Tibial artery (tissue), 4 donors: ENCODE results near the gene ANKS1A.

Experiments used
- DNase-seq, 2 donors: peaks; one replicate each; pipeline ENCODE4 v3.0.0-alpha.2; 2019
- H3K27ac ChIP-seq, 2 donors: fragments of 200-600 bp; sonication (generic) in 1 of 2; 1 replicate in 1 of 2; 2 replicates in 1 of 2; pipeline ENCODE4 v1.5.1; 2018 to 2019; ENCODE audit warnings: mild to moderate bottlenecking in 1 of 2
- H3K27me3 ChIP-seq, 2 donors: fragments of 200-600 bp; sonication (generic) in 1 of 2; one replicate each; pipeline versions ENCODE4 v1.5.1 to v1.6.0; 2016 to 2019
- H3K36me3 ChIP-seq, 3 donors: fragments of 200-600 bp; sonication (generic) in 2 of 3; one replicate each; pipeline ENCODE4 v1.5.1; 2016 to 2019; ENCODE audit warnings: mild to moderate bottlenecking in 2 of 3
- H3K4me1 ChIP-seq, 4 donors: fragments of 200-600 bp; sonication (generic) in 2 of 4; 1 replicate in 3 of 4; 2 replicates in 1 of 4; pipeline ENCODE4 v1.5.1; 2016 to 2019
- H3K4me3 ChIP-seq, 2 donors: fragments of 200-600 bp; sonication (generic) in 1 of 2; 1 replicate in 1 of 2; 2 replicates in 1 of 2; pipeline ENCODE4 v1.5.1; 2018 to 2019; ENCODE audit warnings: mild to moderate bottlenecking in 2 of 2
- H3K9me3 ChIP-seq, 3 donors: fragments of 200-600 bp; sonication (generic) in 1 of 3; one replicate each; pipeline ENCODE4 v1.5.1; 2016 to 2019
- intact Hi-C: fragments of 100-400 bp; cut with DNase I; formaldehyde crosslinking; loops from one replicate; pipeline ENCODE4 v1.15.0; 2023; ENCODE audit warnings: low total_unique reads
- TF ChIP-seq, protein P1 (sequence below), 2 experiments: fragments of 200-600 bp in 1 of 2; fragments of 450-650 bp in 1 of 2; IDR thresholded peaks; one replicate each; pipeline ENCODE4 v1.5.1; 2017 to 2019; ENCODE audit warnings: antibody characterized with exemption in 2 of 2, mild to moderate bottlenecking in 1 of 2, moderate library complexity in 1 of 2

The ANKS1A gene

DNA sequence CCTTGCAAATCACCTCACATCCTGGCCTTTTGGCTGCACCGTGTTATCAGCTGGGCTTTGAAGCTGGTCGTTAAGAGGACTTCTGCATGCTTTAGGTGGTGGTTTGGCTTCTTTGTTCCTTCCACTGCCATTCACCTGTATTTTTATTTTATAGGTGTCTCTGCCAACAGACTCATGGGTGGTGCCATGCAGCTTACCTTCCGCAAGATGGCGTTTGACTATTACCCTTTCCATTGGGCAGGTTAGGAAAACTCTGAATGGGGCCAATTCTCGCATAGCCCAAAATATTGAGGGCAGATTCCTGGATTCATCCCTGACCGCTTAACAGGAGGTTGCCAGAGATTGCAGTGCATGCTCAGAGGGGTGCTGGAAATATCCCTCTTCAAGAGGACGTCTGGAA lies 33.6 kb upstream of the ANKS1A start:
- Histone ChIP-seq H3K4me3 (no peak overlapping the region), H3K4me1 (no peaks in the 10 kb centered on the region), H3K27ac (no peak overlapping the region), H3K27me3 (no peaks in the 10 kb centered on the region), H3K36me3 (peaks cover 41 to 77% (median 58%) of the 10 kb centered on the region in 3 donors), H3K9me3 (no peaks in the 10 kb centered on the region)
- no peak for DNase-seq
- intact Hi-C loops: no loop called here
- TF ChIP-seq, protein P1, sequence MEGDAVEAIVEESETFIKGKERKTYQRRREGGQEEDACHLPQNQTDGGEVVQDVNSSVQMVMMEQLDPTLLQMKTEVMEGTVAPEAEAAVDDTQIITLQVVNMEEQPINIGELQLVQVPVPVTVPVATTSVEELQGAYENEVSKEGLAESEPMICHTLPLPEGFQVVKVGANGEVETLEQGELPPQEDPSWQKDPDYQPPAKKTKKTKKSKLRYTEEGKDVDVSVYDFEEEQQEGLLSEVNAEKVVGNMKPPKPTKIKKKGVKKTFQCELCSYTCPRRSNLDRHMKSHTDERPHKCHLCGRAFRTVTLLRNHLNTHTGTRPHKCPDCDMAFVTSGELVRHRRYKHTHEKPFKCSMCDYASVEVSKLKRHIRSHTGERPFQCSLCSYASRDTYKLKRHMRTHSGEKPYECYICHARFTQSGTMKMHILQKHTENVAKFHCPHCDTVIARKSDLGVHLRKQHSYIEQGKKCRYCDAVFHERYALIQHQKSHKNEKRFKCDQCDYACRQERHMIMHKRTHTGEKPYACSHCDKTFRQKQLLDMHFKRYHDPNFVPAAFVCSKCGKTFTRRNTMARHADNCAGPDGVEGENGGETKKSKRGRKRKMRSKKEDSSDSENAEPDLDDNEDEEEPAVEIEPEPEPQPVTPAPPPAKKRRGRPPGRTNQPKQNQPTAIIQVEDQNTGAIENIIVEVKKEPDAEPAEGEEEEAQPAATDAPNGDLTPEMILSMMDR (IDR thresholded peaks at IDR 0.05): no peak

DNA sequence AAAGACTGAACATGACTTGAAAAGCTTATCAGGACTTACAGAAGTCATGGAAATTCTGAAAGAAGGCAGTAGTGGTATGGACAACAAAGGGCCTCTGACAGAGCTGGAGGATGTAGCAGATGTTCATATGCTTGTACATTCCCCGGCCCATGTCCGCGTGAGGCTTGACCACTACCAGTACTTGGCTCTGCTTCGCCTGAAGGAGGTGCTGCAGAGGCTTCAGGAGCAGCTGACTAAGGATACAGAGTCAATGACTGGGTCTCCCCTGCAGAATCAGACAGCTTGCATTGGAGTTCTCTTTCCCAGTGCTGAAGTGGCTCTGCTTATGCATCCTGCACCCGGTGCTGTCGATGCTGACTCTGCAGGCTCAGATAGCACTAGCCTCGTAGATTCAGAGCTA lies 30.4 kb upstream of the ANKS1A start:
- Histone ChIP-seq H3K9me3 (no peaks in the 10 kb centered on the region), H3K27ac (no peak overlapping the region), H3K4me1 (no peaks in the 10 kb centered on the region), H3K4me3 (no peak overlapping the region), H3K36me3 (peaks cover 46 to 66% (median 54%) of the 10 kb centered on the region in 3 donors), H3K27me3 (no peaks in the 10 kb centered on the region)
- TF ChIP-seq, protein P1 (IDR thresholded peaks at IDR 0.05): no peak
- no peak for DNase-seq
- intact Hi-C loops: no loop called here

DNA sequence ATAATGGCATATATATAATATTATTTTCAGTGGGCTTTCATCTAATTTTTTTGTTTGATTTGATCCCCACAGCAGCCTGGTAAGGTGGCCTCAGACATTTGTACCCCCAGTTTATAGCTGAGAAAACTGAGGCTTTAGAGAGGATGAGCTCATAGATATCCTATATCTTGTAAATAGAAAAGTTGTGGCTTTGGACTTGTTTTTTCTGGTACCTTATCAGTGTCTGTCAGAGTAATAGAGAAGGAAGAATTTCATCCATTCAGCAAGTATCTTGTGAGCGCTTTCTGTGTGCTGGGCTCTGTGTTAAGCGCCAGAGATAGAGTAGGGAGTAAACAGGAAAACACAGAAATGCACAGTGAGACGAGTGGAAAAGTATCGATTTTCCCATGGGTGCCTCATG lies 29.1 kb upstream of the ANKS1A start:
- TF ChIP-seq, protein P1 (IDR thresholded peaks at IDR 0.05): no peak
- Histone ChIP-seq H3K9me3 (no peaks in the 10 kb centered on the region), H3K36me3 (peaks cover 46 to 77% (median 59%) of the 10 kb centered on the region in 3 donors), H3K4me1 (no peaks in the 10 kb centered on the region), H3K27ac (no peak overlapping the region), H3K27me3 (no peaks in the 10 kb centered on the region), H3K4me3 (no peak overlapping the region)
- DNase-seq: no peak
- intact Hi-C loops: no loop called here

DNA sequence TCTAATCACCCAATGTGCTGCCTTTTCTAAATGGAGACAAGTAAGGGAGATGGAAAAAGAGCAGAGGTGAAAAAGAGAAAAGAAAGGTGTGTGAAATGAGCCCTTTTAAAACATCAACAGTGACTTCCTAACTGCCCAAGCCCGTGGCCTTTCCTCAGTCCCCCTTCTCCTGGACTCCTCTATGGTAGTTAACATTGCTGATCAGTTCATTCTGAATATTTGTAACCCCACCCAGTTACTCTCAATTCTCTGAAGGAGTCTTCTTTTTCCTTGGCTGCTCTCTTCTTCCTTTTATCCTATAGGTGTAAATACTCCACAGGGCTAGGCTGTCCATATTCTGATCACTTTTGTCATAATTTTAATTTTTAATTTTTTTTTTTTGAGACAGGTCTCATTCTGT lies 28.3 kb upstream of the ANKS1A start:
- H3K4me3 ChIP-seq: no peak overlapping the region
- H3K36me3 ChIP-seq: peaks cover 41 to 77% (median 64%) of the 10 kb centered on the region in 3 donors
- intact Hi-C loops: no loop called here
- no peak for DNase-seq
- no peak overlapping the region for H3K27ac ChIP-seq
- H3K9me3 ChIP-seq: no peaks in the 10 kb centered on the region
- TF ChIP-seq, protein P1 (IDR thresholded peaks at IDR 0.05): no peak
- H3K4me1 ChIP-seq: no peaks in the 10 kb centered on the region
- no peaks in the 10 kb centered on the region for H3K27me3 ChIP-seq

DNA sequence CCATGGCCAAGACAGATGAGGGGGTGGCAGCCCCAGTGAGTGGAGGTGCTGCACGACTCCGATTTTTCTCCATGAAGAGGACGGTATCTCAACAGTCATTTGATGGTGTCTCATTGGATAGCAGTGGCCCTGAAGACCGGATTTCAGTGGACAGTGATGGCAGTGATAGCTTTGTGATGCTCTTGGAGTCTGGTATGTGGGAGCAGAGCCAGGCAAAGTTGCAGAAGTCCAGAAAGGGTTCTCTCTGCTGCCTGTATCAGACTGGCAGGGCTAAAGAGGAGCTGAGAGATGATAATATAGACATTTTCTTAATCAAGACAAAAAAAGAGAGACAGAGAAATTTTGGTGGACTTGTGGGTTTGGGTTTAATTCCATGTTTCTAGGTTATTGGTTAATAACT lies 25.0 kb upstream of the ANKS1A start:
- no peak for DNase-seq
- TF ChIP-seq, protein P1 (IDR thresholded peaks at IDR 0.05): no peak
- intact Hi-C loops: no loop called here
- Histone ChIP-seq H3K36me3 (peaks cover 29 to 74% (median 45%) of the 10 kb centered on the region in 3 donors), H3K27ac (no peak overlapping the region), H3K9me3 (no peaks in the 10 kb centered on the region), H3K27me3 (no peaks in the 10 kb centered on the region), H3K4me3 (no peak overlapping the region), H3K4me1 (no peaks in the 10 kb centered on the region)

DNA sequence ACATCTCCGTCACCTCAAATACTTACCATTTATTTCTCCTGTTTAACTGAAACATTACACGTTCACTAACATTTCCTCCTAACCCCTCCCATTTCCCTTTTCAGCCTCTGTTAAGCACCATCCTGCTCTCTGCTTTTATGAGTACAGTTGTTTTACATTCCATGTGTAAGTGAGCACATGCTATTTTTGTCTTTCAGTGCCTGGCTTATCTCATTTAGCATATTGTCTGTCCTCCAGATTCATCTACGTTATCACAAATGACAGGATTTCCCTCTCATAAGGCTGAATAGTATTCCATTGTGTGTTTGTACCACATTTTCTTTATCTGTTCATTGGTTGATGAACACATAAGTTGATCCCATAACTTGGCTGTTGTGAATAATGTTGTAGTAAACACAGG lies 23.9 kb upstream of the ANKS1A start:
- H3K36me3 ChIP-seq: peaks cover 26 to 68% (median 47%) of the 10 kb centered on the region in 3 donors
- H3K9me3 ChIP-seq: no peaks in the 10 kb centered on the region
- H3K27ac ChIP-seq: no peak overlapping the region
- H3K4me1 ChIP-seq: no peaks in the 10 kb centered on the region
- intact Hi-C loops: no loop called here
- TF ChIP-seq, protein P1 (IDR thresholded peaks at IDR 0.05): no peak
- DNase-seq: no peak
- no peaks in the 10 kb centered on the region for H3K27me3 ChIP-seq
- no peak overlapping the region for H3K4me3 ChIP-seq
